HCT116 (cell line): Measurements from ENCODE around the gene OPCML. TPM values are rescaled to one million over a fixed set of nuclear protein-coding genes. Genes with fewer than 3 reads are reported as not detected.

ENCODE experiments used
- ATAC-seq: fragments of 200-7000 bp; cut with Tn5 transposase; 2 replicates; pipeline ENCODE4 v1.9.1; 2020; ENCODE audit warnings: mild to moderate bottlenecking, moderate library complexity
- BruUV-seq: library from RNA; stranded (reverse); fragments of 400-500 nt; replicated peaks from 2 replicates; lab custom pipeline; 2021; lab: Mats Ljungman, UMichigan
- CTCF ChIA-PET: fragments of 300-600 bp; sonication (Branson Sonifier 250); formaldehyde crosslinking; loops from one replicate; lab custom pipeline; 2021; ENCODE audit warnings: antibody characterized with exemption; lab: Charles Lee
- POLR2A ChIA-PET: fragments of 300-600, 350-600 bp; sonication (Branson Sonifier 250); formaldehyde crosslinking; loops from one replicate; lab custom pipeline; 2021; ENCODE audit warnings: antibody characterized with exemption; lab: Charles Lee
- RAD21 ChIA-PET, 2 experiments: fragments of 300-600 bp; sonication (Branson Sonifier 250); formaldehyde crosslinking; loops; one replicate each; lab custom pipeline; 2023; ENCODE audit warnings: low total read pairs in 2 of 2; ENCODE audit not compliant: uncharacterized antibody in 2 of 2, unreplicated experiment in 2 of 2, low non-redundant PET in 1 of 2; lab: Charles Lee
- DNase-seq: peaks from one replicate; pipeline ENCODE4 v3.0.0-alpha.2; 2010; ENCODE audit warnings: low read depth, low spot score
- H2AFZ ChIP-seq: fragments of 200-600 bp; shearing (Covaris generic), sonication (generic); 2 replicates; pipeline ENCODE4 v1.6.1; 2017; ENCODE audit warnings: low read depth, mixed run types, mixed read lengths, antibody characterized with exemption, low read length; ENCODE audit not compliant: poor library complexity, severe bottlenecking
- H3K27ac ChIP-seq: 2 replicates; pipeline ENCODE4 v1.5.1; 2012; ENCODE audit warnings: low read depth, low read length
- H3K27me3 ChIP-seq: fragments of 200-600 bp; sonication (generic); 2 replicates; pipeline ENCODE4 v1.6.1; 2016; ENCODE audit warnings: mixed run types, low read length, mixed read lengths; ENCODE audit not compliant: insufficient read depth
- H3K36me3 ChIP-seq, 2 experiments: fragments of 200-500 bp in 1 of 2; fragments of 200-600 bp in 1 of 2; sonication (Bioruptor generic) in 1 of 2; sonication (generic) in 1 of 2; 2 replicates each; pipeline versions ENCODE4 v1.5.1 to v1.6.1; 2014 to 2016; ENCODE audit warnings: low read length in 2 of 2, inconsistent platforms in 1 of 2, mixed read lengths in 1 of 2, mixed run types in 1 of 2; ENCODE audit not compliant: insufficient read depth in 2 of 2, control insufficient read depth in 1 of 2
- H3K4me1 ChIP-seq, 2 experiments: fragments of 200-600 bp in 1 of 2; sonication (generic) in 1 of 2; 2 replicates each; pipeline versions ENCODE4 v1.5.1 to v1.6.1; 2012 to 2017; ENCODE audit warnings: low read length in 2 of 2, inconsistent platforms in 1 of 2, mild to moderate bottlenecking in 1 of 2, mixed read lengths in 1 of 2, mixed run types in 1 of 2, moderate library complexity in 1 of 2; ENCODE audit not compliant: insufficient read depth in 2 of 2, control insufficient read depth in 1 of 2
- H3K4me2 ChIP-seq: fragments of 200-600 bp; sonication (generic); 2 replicates; pipeline ENCODE4 v1.6.1; 2017; ENCODE audit warnings: mixed run types, low read length, mixed read lengths
- H3K4me3 ChIP-seq, 2 experiments: fragments of 200-600 bp in 1 of 2; sonication (generic) in 1 of 2; replicated peaks in 1 of 2; 2 replicates each; pipeline ENCODE4 v1.5.1; 2011 to 2016; ENCODE audit warnings: low read length in 2 of 2, control low read depth in 1 of 2, low read depth in 1 of 2, mild to moderate bottlenecking in 1 of 2, mixed read lengths in 1 of 2, mixed run types in 1 of 2
- H3K79me2 ChIP-seq: fragments of 200-600 bp; sonication (generic); 2 replicates; pipeline ENCODE4 v1.6.1; 2017; ENCODE audit warnings: mild to moderate bottlenecking, mixed run types, low read length, moderate library complexity, mixed read lengths; ENCODE audit not compliant: insufficient read depth
- H3K9ac ChIP-seq: fragments of 200-600 bp; sonication (generic); 2 replicates; pipeline ENCODE4 v1.6.1; 2016; ENCODE audit warnings: low read length, mixed read lengths
- H3K9me2 ChIP-seq: fragments of 200-600 bp; sonication (generic), shearing (Covaris generic); 2 replicates; pipeline ENCODE4 v1.6.1; 2017; ENCODE audit warnings: mixed run types, mild to moderate bottlenecking, moderate library complexity; ENCODE audit not compliant: insufficient read depth
- H3K9me3 ChIP-seq, 2 experiments: fragments of 200-500 bp in 1 of 2; fragments of 200-600 bp in 1 of 2; sonication (Bioruptor generic) in 1 of 2; sonication (generic) in 1 of 2; 2 replicates each; pipeline ENCODE4 v1.6.1; 2014 to 2017; ENCODE audit warnings: low read length in 2 of 2, mixed read lengths in 2 of 2, inconsistent platforms in 1 of 2, low read depth in 1 of 2, mild to moderate bottlenecking in 1 of 2, mixed run types in 1 of 2, moderate library complexity in 1 of 2; ENCODE audit not compliant: control insufficient read depth in 1 of 2, insufficient read depth in 1 of 2
- H4K20me1 ChIP-seq: fragments of 200-600 bp; sonication (generic), shearing (Covaris generic); 2 replicates; pipeline ENCODE4 v1.6.1; 2017; ENCODE audit warnings: mixed run types, mild to moderate bottlenecking, moderate library complexity; ENCODE audit not compliant: insufficient read depth
- ATF3 ChIP-seq: IDR thresholded peaks from 2 replicates; pipeline ENCODE4 v1.6.1; 2012
- CBX3 ChIP-seq: IDR thresholded peaks from 2 replicates; pipeline ENCODE4 v1.6.1; 2012; ENCODE audit warnings: low read depth
- CTCF ChIP-seq, 3 experiments: fragments of 200-600 bp in 1 of 3; sonication (generic) in 1 of 3; IDR thresholded peaks in 2 of 3; conservative IDR thresholded peaks in 1 of 3; 2 replicates each; pipeline ENCODE4 v1.5.1; 2012 to 2017; ENCODE audit warnings: low read depth in 2 of 3, low read length in 2 of 3, antibody characterized with exemption in 1 of 3, borderline replicate concordance in 1 of 3, control low read depth in 1 of 3, mild to moderate bottlenecking in 1 of 3, mixed read lengths in 1 of 3, mixed run types in 1 of 3, moderate library complexity in 1 of 3; ENCODE audit not compliant: insufficient read depth in 1 of 3
- EGR1 ChIP-seq: IDR thresholded peaks from 2 replicates; pipeline ENCODE4 v1.6.1; 2012; ENCODE audit warnings: low read depth
- EZH2phosphoT487 ChIP-seq: fragments of 200-600 bp; IDR thresholded peaks from 2 replicates; pipeline ENCODE4 v1.6.1; 2018; ENCODE audit warnings: antibody characterized with exemption, borderline replicate concordance
- FOSL1 ChIP-seq: IDR thresholded peaks from 2 replicates; pipeline ENCODE4 v1.6.1; 2012; ENCODE audit warnings: low read depth
- JUND ChIP-seq: IDR thresholded peaks from 2 replicates; pipeline ENCODE4 v1.6.1; 2012
- RAD21 ChIP-seq: IDR thresholded peaks from 2 replicates; pipeline ENCODE4 v1.6.1; 2012; ENCODE audit warnings: low read depth, mild to moderate bottlenecking
- SIN3A ChIP-seq: IDR thresholded peaks from 2 replicates; pipeline ENCODE4 v1.6.1; 2012; ENCODE audit warnings: low read depth
- SP1 ChIP-seq: IDR thresholded peaks from 2 replicates; pipeline ENCODE4 v1.6.1; 2012; ENCODE audit warnings: low read depth
- ZFX ChIP-seq: fragments of 450-650 bp; IDR thresholded peaks from 2 replicates; pipeline ENCODE4 v1.6.1; 2017
- intact Hi-C: fragments of 100-400 bp; cut with micrococcal nuclease; formaldehyde crosslinking; loops from 2 replicates; pipeline ENCODE4 v1.10.0; 2022
- total RNA-seq: library from RNA; stranded (reverse); gene quantifications from one replicate; pipeline ENCODE4 v1.2.1, GENCODE V29; 2021; ENCODE audit not compliant: unreplicated experiment
- TF ChIP-seq, protein P1 (sequence below): IDR thresholded peaks from 2 replicates; pipeline ENCODE4 v1.6.1; 2012
- TF ChIP-seq, protein P2 (sequence below): IDR thresholded peaks from 2 replicates; pipeline ENCODE4 v1.6.1; 2012; ENCODE audit warnings: low read depth

Gene OPCML
- total RNA-seq, 1 experiment from 2014 or later = not detected

GRCh38 chr11:133305208-133305956 is 226.9 kb downstream of the OPCML start:
- H3K36me3 ChIP-seq = no peaks in the 10 kb centered on the region
- H4K20me1 ChIP-seq = no peaks in the 10 kb centered on the region
- H2AFZ ChIP-seq = no peak overlapping the region
- no peak overlapping the region for H3K4me3 ChIP-seq
- ChIA-PET RAD21 (no interaction called here), CTCF (no interaction called here), POLR2A (no interaction called here)
- no peak overlapping the region for H3K4me2 ChIP-seq
- DNase-seq (no peak), ATAC-seq (no peak)
- H3K4me1 ChIP-seq = no peaks in the 10 kb centered on the region
- H3K9ac ChIP-seq = no peak overlapping the region
- H3K9me2 ChIP-seq = no peaks in the 10 kb centered on the region
- H3K79me2 ChIP-seq = no peaks in the 10 kb centered on the region
- H3K27me3 ChIP-seq = no peaks in the 10 kb centered on the region
- no TSS peak for BruUV-seq
- no peak overlapping the region for H3K27ac ChIP-seq
- TF ChIP-seq, protein P1, sequence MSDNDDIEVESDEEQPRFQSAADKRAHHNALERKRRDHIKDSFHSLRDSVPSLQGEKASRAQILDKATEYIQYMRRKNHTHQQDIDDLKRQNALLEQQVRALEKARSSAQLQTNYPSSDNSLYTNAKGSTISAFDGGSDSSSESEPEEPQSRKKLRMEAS = no peak
- TF ChIP-seq CBX3 (no peak), EGR1 (no peak), SP1 (no peak), EZH2phosphoT487 (no peak), ZFX (no peak), FOSL1 (no peak), RAD21 (no peak), ATF3 (no peak), CTCF (IDR thresholded peaks at IDR 0.05 in 2 of 3, conservative IDR thresholded peaks at IDR 0.05 in 1 of 3; ENCODE audit: borderline replicate concordance in 1 of 3, insufficient read depth in 1 of 3, low read depth in 2 of 3, low read length in 2 of 3) (no peak), JUND (no peak), SIN3A (no peak)
- TF ChIP-seq, protein P2, sequence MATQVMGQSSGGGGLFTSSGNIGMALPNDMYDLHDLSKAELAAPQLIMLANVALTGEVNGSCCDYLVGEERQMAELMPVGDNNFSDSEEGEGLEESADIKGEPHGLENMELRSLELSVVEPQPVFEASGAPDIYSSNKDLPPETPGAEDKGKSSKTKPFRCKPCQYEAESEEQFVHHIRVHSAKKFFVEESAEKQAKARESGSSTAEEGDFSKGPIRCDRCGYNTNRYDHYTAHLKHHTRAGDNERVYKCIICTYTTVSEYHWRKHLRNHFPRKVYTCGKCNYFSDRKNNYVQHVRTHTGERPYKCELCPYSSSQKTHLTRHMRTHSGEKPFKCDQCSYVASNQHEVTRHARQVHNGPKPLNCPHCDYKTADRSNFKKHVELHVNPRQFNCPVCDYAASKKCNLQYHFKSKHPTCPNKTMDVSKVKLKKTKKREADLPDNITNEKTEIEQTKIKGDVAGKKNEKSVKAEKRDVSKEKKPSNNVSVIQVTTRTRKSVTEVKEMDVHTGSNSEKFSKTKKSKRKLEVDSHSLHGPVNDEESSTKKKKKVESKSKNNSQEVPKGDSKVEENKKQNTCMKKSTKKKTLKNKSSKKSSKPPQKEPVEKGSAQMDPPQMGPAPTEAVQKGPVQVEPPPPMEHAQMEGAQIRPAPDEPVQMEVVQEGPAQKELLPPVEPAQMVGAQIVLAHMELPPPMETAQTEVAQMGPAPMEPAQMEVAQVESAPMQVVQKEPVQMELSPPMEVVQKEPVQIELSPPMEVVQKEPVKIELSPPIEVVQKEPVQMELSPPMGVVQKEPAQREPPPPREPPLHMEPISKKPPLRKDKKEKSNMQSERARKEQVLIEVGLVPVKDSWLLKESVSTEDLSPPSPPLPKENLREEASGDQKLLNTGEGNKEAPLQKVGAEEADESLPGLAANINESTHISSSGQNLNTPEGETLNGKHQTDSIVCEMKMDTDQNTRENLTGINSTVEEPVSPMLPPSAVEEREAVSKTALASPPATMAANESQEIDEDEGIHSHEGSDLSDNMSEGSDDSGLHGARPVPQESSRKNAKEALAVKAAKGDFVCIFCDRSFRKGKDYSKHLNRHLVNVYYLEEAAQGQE = no peak
- peaks cover 19 to 34% of the 10 kb centered on the region in 2 experiments; a peak in 2 of 4 replicates for H3K9me3 ChIP-seq
- intact Hi-C loops = no loop called here
